A673 (cell line): ENCODE results near the gene OSTC. TPM values are rescaled to one million over a fixed set of nuclear protein-coding genes. Genes with fewer than 3 reads are reported as not detected.

Experiments
- BruUV-seq: library from RNA; stranded (reverse); fragments of 400-500 nt; replicated peaks from 2 replicates; lab custom pipeline; 2021; lab: Mats Ljungman, UMichigan
- CTCF ChIA-PET: fragments of 300-600 bp; sonication (Branson Sonifier 250); formaldehyde crosslinking; loops from one replicate; lab custom pipeline; 2022; ENCODE audit warnings: antibody characterized with exemption; lab: Charles Lee
- POLR2A ChIA-PET: fragments of 300-600 bp; sonication (Branson Sonifier 250); formaldehyde crosslinking; loops from one replicate; lab custom pipeline; 2022; ENCODE audit warnings: antibody characterized with exemption; ENCODE audit not compliant: low non-redundant PET; lab: Charles Lee
- DNase-seq: peaks from one replicate; pipeline ENCODE4 v3.0.0-alpha.2; 2015; ENCODE audit warnings: low spot score
- H3K27ac ChIP-seq: fragments of 200-600 bp; sonication (generic); 2 replicates; pipeline ENCODE4 v1.5.1; 2016; ENCODE audit warnings: mixed run types, low read depth, mild to moderate bottlenecking, mixed read lengths, antibody characterized with exemption, low read length; ENCODE audit not compliant: poor library complexity, severe bottlenecking
- H3K27me3 ChIP-seq: fragments of 200-600 bp; sonication (generic); replicated peaks from 2 replicates; pipeline ENCODE4 v1.6.1; 2017; ENCODE audit warnings: mixed run types, low read depth, mild to moderate bottlenecking, mixed read lengths, antibody characterized with exemption, low read length; ENCODE audit not compliant: insufficient read depth, poor library complexity
- H3K36me3 ChIP-seq: fragments of 200-600 bp; sonication (generic); 2 replicates; pipeline ENCODE4 v1.6.1; 2016; ENCODE audit warnings: mixed run types, mild to moderate bottlenecking, mixed read lengths, antibody characterized with exemption, low read length; ENCODE audit not compliant: insufficient read depth, poor library complexity, severe bottlenecking
- H3K4me1 ChIP-seq: fragments of 200-600 bp; sonication (generic); 2 replicates; pipeline ENCODE4 v1.6.1; 2017; ENCODE audit warnings: mixed run types, mild to moderate bottlenecking, mixed read lengths, antibody characterized with exemption, low read length; ENCODE audit not compliant: insufficient read depth, poor library complexity, severe bottlenecking
- H3K4me3 ChIP-seq: fragments of 200-600 bp; sonication (generic); 2 replicates; pipeline ENCODE4 v1.5.1; 2016; ENCODE audit warnings: low read depth, mixed run types, mild to moderate bottlenecking, mixed read lengths, low read length; ENCODE audit not compliant: poor library complexity, severe bottlenecking
- H3K9me3 ChIP-seq: fragments of 200-600 bp; sonication (generic); 2 replicates; pipeline ENCODE4 v1.6.1; 2016; ENCODE audit warnings: mixed run types, low read depth, mild to moderate bottlenecking, mixed read lengths, antibody characterized with exemption, low read length; ENCODE audit not compliant: poor library complexity, severe bottlenecking
- CTCF ChIP-seq: fragments of 300-800, 200-600 bp; sonication (generic); conservative IDR thresholded peaks from 2 replicates; pipeline ENCODE4 v1.5.1; 2017; ENCODE audit warnings: low read depth, mild to moderate bottlenecking, antibody characterized with exemption, low read length, moderate library complexity, mixed read lengths
- EZH2 ChIP-seq: fragments of 200-600 bp; sonication (generic); IDR thresholded peaks from 2 replicates; pipeline ENCODE4 v1.6.1; 2017; ENCODE audit warnings: borderline replicate concordance, low read depth, mild to moderate bottlenecking, mixed read lengths, antibody characterized with exemption, low read length; ENCODE audit not compliant: poor library complexity, severe bottlenecking
- intact Hi-C: fragments of 100-400 bp; cut with micrococcal nuclease; formaldehyde crosslinking; loops from one replicate; pipeline ENCODE4 v1.10.0; 2022; ENCODE audit not compliant: unreplicated experiment
- total RNA-seq: library from RNA; stranded (reverse); gene quantifications from 2 replicates; pipeline ENCODE4 v1.2.3, GENCODE V29; 2021

OSTC gene
- total RNA-seq, 1 experiment from 2014 or later = 137 TPM

GRCh38 chr4:108620933-108621905 is 29.2 kb upstream of the OSTC start:
- H3K9me3 ChIP-seq = no peaks in the 10 kb centered on the region
- CTCF ChIA-PET = no interaction called here
- H3K27me3 ChIP-seq = no peaks in the 10 kb centered on the region
- intact Hi-C loops = no loop called here
- peaks cover 27% of the 10 kb centered on the region for H3K4me1 ChIP-seq
- TF ChIP-seq EZH2 = no peak
- TF ChIP-seq CTCF = no peak
- TSS peak; percentile 70 for BruUV-seq
- H3K4me3 ChIP-seq = peak overlapping the region; percentile 76
- no peak for DNase-seq
- peak overlapping the region; percentile 83 for H3K27ac ChIP-seq
- H3K36me3 ChIP-seq = peaks cover 48% of the 10 kb centered on the region
- POLR2A ChIA-PET = no interaction called here

- POLR2A ChIA-PET = interaction anchor here (0.7 kb wide), 1 partner anchor 628 kb away, joined by 3 read pairs; no protein-coding TSS in a partner anchor
- Histone ChIP-seq H3K4me1 (peaks cover 27% of the 10 kb centered on the region), H3K4me3 (peak overlapping the region; percentile 76), H3K36me3 (peaks cover 56% of the 10 kb centered on the region), H3K9me3 (no peaks in the 10 kb centered on the region), H3K27me3 (no peaks in the 10 kb centered on the region), H3K27ac (peak overlapping the region; percentile 83)
- intact Hi-C loops = no loop called here
- CTCF ChIA-PET = no interaction called here
- TF ChIP-seq EZH2 (no peak), CTCF (no peak)
- no peak for DNase-seq
- no TSS peak for BruUV-seq
Measured at GRCh38 chr4:108622022-108622421, 28.4 kb upstream of the OSTC start.

GRCh38 chr4:108622828-108623227 is 27.6 kb upstream of the OSTC start:
- peak overlapping the region; percentile 76 for H3K4me3 ChIP-seq
- H3K27ac ChIP-seq = no peak overlapping the region
- peaks cover 27% of the 10 kb centered on the region for H3K4me1 ChIP-seq
- DNase-seq = no peak
- peaks cover 64% of the 10 kb centered on the region for H3K36me3 ChIP-seq
- ChIA-PET POLR2A (no interaction called here), CTCF (no interaction called here)
- intact Hi-C loops = no loop called here
- TF ChIP-seq EZH2 (no peak), CTCF (no peak)
- no TSS peak for BruUV-seq
- H3K9me3 ChIP-seq = no peaks in the 10 kb centered on the region
- no peaks in the 10 kb centered on the region for H3K27me3 ChIP-seq
